ENCODE measurements around the gene HRAS. TPM values are rescaled to one million over a fixed set of nuclear protein-coding genes. Genes with fewer than 3 reads are reported as not detected.
A peak's percentile ranks its signal among the peaks of the same experiment; 100 is the strongest.

Gene HRAS
- total RNA-seq (ENCODE audit: low replicate concordance), result 21.2 and 32.3 TPM in 2 replicates

DNA sequence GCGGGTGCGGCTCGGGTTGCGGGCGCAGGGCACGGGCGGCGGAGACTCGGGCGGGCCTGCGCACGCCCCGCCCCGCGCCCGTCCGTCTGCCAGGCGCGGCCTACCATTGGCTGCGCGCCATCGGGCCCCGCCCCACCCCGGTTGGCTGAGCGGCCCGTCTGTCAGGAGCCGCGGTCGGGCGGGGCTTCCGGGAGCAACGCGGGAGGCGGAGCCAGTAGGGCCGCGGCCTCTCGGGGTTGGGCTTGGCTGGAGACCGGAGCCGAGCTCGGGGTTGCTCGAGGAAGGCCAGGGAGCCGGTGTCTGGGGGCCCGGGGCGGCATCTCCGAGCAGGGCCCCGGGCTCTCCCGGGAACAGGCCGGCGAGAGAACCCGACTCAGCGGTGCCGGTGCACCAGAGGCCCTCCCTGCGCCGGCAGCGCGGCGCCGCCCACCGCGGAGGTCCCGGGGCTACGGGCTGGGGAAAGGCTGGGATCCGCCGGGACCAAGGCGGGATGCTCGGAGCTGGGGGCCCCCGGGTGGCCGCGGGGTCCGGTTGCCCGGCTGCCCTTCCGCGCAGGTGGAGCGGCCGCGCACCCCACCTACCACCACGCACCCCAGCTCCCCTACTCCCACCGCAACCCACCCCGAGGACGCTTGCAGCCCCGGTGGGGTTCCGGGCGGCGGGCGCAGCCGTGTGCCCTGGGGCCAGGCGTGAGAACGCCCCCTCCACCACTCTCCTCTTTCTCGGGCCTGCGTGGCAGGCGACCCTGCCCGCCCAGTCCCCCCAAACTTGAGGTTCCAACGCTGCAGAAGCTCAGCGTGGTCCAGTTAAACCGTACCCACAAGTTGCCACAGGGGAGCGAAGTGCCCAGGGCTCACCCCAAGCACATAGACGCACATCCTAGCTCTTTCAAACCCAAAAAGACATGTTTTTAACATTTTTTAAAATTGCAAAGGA, at the start of gene HRAS:
Gene HRAS (minus strand): TSS at position 58 of the 936 bp plus-strand sequence.
- no peaks in the 10 kb centered on the region for H3K36me3 ChIP-seq
- peaks cover 30% of the 10 kb centered on the region for H3F3A ChIP-seq (ENCODE audit: low read depth)
- peak within 1 kb of the TSS; percentile 94 for H3K4me3 ChIP-seq
- peak within 1 kb of the TSS; percentile 95 for H3K4me3 Mint-ChIP-seq
- peak within 1 kb of the TSS; percentile 55 for H3K9ac ChIP-seq
- peak within 1 kb of the TSS; percentile 86 for H3K27ac Mint-ChIP-seq
- no peak for TF ChIP-seq EZH2phosphoT487 (IDR thresholded peaks at IDR 0.05)
- TF ChIP-seq, protein P1, sequence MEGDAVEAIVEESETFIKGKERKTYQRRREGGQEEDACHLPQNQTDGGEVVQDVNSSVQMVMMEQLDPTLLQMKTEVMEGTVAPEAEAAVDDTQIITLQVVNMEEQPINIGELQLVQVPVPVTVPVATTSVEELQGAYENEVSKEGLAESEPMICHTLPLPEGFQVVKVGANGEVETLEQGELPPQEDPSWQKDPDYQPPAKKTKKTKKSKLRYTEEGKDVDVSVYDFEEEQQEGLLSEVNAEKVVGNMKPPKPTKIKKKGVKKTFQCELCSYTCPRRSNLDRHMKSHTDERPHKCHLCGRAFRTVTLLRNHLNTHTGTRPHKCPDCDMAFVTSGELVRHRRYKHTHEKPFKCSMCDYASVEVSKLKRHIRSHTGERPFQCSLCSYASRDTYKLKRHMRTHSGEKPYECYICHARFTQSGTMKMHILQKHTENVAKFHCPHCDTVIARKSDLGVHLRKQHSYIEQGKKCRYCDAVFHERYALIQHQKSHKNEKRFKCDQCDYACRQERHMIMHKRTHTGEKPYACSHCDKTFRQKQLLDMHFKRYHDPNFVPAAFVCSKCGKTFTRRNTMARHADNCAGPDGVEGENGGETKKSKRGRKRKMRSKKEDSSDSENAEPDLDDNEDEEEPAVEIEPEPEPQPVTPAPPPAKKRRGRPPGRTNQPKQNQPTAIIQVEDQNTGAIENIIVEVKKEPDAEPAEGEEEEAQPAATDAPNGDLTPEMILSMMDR (IDR thresholded peaks at IDR 0.05), result no peak
- TF ChIP-seq EZH2 (IDR thresholded peaks at IDR 0.05), result no peak
- peaks cover 2% of the 10 kb centered on the region for H3K27me3 Mint-ChIP-seq (ENCODE audit: insufficient read depth, low read depth)
- peaks cover 23% of the 10 kb centered on the region for H4K20me1 ChIP-seq (ENCODE audit: low read depth)
- peak; percentile 98 for DNase-seq (ENCODE audit: low spot score)
- H3K9me3 Mint-ChIP-seq, result no peaks in the 10 kb centered on the region
- H3K4me1 Mint-ChIP-seq, result peaks cover 14% of the 10 kb centered on the region
- H2AFZ ChIP-seq (replicated peaks), result peak within 1 kb of the TSS; percentile 95
- H3K36me3 Mint-ChIP-seq, result no peaks in the 10 kb centered on the region
- H3K27me3 ChIP-seq, result peaks cover 31% of the 10 kb centered on the region
- peaks cover 13% of the 10 kb centered on the region for H3K79me2 ChIP-seq (ENCODE audit: low read depth)
- no peak within 1 kb of the TSS for H3K27ac ChIP-seq
- no peaks in the 10 kb centered on the region for H3K9me3 ChIP-seq (ENCODE audit: low read depth)
- H3K4me1 ChIP-seq, result peaks cover 18% of the 10 kb centered on the region
- peak within 1 kb of the TSS; percentile 97 for H3K4me2 ChIP-seq

DNA sequence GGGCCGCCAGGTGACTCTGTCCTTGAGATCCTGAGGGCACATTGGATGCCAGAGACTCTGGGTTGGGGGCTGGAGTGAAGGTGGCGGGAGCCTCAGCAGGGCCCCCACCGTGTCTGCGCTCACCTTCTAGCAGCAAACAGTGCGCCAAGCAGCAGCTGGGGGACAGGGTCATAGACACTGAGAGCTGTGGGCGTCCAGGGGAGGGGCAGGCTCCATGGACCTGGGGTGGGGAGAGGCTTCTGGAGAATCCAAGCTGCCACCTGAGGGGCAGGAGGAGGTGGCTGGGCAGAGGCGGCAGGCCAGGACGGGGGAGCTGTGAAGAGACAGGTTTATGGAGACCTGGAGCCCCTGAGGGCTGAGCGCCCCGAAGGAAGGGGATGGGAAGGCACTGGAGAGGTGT, 48.9 kb upstream of the HRAS start:
- no peak for DNase-seq (ENCODE audit: low spot score)
- H2AFZ ChIP-seq (replicated peaks), result no peak overlapping the region
- no peak overlapping the region for H3K27ac ChIP-seq
- H3K4me2 ChIP-seq, result no peak overlapping the region
- H3K4me3 ChIP-seq, result no peak overlapping the region
- peaks cover 50% of the 10 kb centered on the region for H4K20me1 ChIP-seq (ENCODE audit: low read depth)
- no peaks in the 10 kb centered on the region for H3K4me1 ChIP-seq
- no peaks in the 10 kb centered on the region for H3K27me3 ChIP-seq
- no peaks in the 10 kb centered on the region for H3K9me3 ChIP-seq (ENCODE audit: low read depth)
- Mint-ChIP-seq H3K9me3 (no peaks in the 10 kb centered on the region), H3K36me3 (peaks cover 19% of the 10 kb centered on the region), H3K4me3 (no peak overlapping the region), H3K27me3 (ENCODE audit: insufficient read depth, low read depth) (peaks cover 2% of the 10 kb centered on the region), H3K27ac (no peak overlapping the region), H3K4me1 (peaks cover 9% of the 10 kb centered on the region)
- H3K9ac ChIP-seq, result no peak overlapping the region
- peaks cover 61% of the 10 kb centered on the region for H3K79me2 ChIP-seq (ENCODE audit: low read depth)
- H3K36me3 ChIP-seq, result no peaks in the 10 kb centered on the region
- TF ChIP-seq, protein P1 (IDR thresholded peaks at IDR 0.05), result no peak
- no peak for TF ChIP-seq EZH2phosphoT487 (IDR thresholded peaks at IDR 0.05)
- no peak for TF ChIP-seq EZH2 (IDR thresholded peaks at IDR 0.05)
- H3F3A ChIP-seq (ENCODE audit: low read depth), result no peaks in the 10 kb centered on the region

DNA sequence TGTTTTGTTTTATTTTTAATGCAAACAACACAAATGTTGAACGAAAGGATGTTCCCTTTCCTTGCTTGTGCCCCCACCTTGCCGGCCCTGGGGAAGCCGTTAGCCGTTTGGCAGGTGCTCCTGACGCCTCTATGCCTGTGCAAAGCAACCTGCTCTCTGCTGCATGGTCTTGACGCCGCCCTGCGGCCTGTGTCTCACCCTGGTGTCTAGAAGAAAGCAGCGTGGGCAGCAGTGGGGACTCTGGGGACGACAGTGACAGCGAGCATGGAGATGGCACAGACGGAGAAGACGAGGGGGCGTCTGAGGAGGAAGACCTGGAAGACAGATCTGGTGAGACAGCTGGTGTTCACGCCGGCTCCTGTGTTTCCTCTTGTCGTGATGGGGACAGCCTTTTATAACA, 46.4 kb upstream of the HRAS start:
- Histone ChIP-seq H3K9ac (no peak overlapping the region), H2AFZ (replicated peaks) (no peak overlapping the region), H3K4me3 (no peak overlapping the region), H3K36me3 (no peaks in the 10 kb centered on the region), H3F3A (ENCODE audit: low read depth) (peaks cover 10% of the 10 kb centered on the region), H3K27me3 (no peaks in the 10 kb centered on the region), H4K20me1 (ENCODE audit: low read depth) (peaks cover 76% of the 10 kb centered on the region), H3K79me2 (ENCODE audit: low read depth) (peaks cover 76% of the 10 kb centered on the region), H3K9me3 (ENCODE audit: low read depth) (no peaks in the 10 kb centered on the region), H3K4me1 (peaks cover 10% of the 10 kb centered on the region), H3K27ac (no peak overlapping the region), H3K4me2 (no peak overlapping the region)
- no peak overlapping the region for H3K4me3 Mint-ChIP-seq
- peaks cover 21% of the 10 kb centered on the region for H3K4me1 Mint-ChIP-seq
- H3K27ac Mint-ChIP-seq, result no peak overlapping the region
- H3K9me3 Mint-ChIP-seq, result no peaks in the 10 kb centered on the region
- TF ChIP-seq EZH2 (IDR thresholded peaks at IDR 0.05), result no peak
- TF ChIP-seq, protein P1 (IDR thresholded peaks at IDR 0.05), result no peak
- TF ChIP-seq EZH2phosphoT487 (IDR thresholded peaks at IDR 0.05), result no peak
- no peak for DNase-seq (ENCODE audit: low spot score)
- peaks cover 15% of the 10 kb centered on the region for H3K36me3 Mint-ChIP-seq
- no peaks in the 10 kb centered on the region for H3K27me3 Mint-ChIP-seq (ENCODE audit: insufficient read depth, low read depth)

Measured in neural progenitor cell (in vitro differentiated cells).